Measurements from ENCODE around the gene DOCK6.

The DOCK6 gene

DNA sequence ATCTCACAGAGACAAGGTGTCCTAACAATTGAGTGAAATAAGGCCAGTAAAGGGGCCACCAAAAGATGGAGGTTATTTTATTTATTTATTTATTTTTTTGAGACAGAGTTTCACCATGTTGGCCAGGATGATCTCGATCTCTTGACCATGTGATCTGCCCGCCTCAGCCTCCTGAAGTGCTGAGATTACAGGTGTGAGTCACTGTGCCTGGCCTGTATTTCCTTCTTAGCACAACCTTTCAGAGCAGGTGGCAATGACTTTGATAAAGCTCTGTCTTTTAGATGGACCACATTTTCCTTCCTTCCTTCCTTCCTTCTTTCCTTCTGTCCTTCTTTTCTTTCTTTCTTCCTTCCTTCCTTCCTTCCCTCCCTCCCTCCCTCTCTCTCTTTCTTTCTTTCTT, 11.0 kb upstream of the DOCK6 start:
- Histone ChIP-seq H3K27ac (no peak overlapping the region), H3K36me3 (replicated peaks) (no peaks in the 10 kb centered on the region), H3K4me3 (ENCODE audit: low read depth, low read length) (no peak overlapping the region), H3K27me3 (replicated peaks) (no peaks in the 10 kb centered on the region)
- no peak for TF ChIP-seq CTCF (IDR thresholded peaks at IDR 0.05; ENCODE audit: low read depth, low read length, missing control alignments)
- in situ Hi-C loops (cut with HindIII; ENCODE audit: low pct_ligation_motif_present, low sequenced_read_pairs), result no loop called here
- no peak for DNase-seq

DNA sequence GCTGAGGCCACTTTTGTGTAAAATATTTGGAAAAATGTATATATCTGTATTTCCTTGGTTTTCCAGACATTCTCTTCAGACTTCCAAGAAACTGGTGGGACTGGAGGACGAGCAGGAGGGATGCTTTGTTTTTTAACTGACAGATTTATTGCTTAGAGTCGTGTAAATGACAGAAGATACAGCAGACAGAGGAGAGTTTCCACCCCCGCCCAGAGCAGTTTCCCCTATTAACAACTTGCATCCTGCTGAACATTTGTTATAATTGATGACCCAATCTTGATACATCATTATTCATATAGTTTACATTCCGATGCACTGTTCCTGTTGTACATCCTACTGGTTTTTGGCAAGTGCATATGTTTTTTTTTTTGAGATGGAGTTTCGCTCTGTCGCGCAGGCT, 7.1 kb upstream of the DOCK6 start:
- H3K27me3 ChIP-seq (replicated peaks), result no peaks in the 10 kb centered on the region
- no peak for DNase-seq
- H3K27ac ChIP-seq, result peak overlapping the region; percentile 66
- no peak for TF ChIP-seq CTCF (IDR thresholded peaks at IDR 0.05; ENCODE audit: low read depth, low read length, missing control alignments)
- no peak overlapping the region for H3K4me3 ChIP-seq (ENCODE audit: low read depth, low read length)
- no peaks in the 10 kb centered on the region for H3K36me3 ChIP-seq (replicated peaks)
- in situ Hi-C loops (cut with HindIII; ENCODE audit: low pct_ligation_motif_present, low sequenced_read_pairs), result no loop called here

- TF ChIP-seq CTCF (IDR thresholded peaks at IDR 0.05; ENCODE audit: low read depth, low read length, missing control alignments), result no peak
Measured at GRCh38 chr19:11268783-11269267, 6.5 kb upstream of the DOCK6 start.

DNA sequence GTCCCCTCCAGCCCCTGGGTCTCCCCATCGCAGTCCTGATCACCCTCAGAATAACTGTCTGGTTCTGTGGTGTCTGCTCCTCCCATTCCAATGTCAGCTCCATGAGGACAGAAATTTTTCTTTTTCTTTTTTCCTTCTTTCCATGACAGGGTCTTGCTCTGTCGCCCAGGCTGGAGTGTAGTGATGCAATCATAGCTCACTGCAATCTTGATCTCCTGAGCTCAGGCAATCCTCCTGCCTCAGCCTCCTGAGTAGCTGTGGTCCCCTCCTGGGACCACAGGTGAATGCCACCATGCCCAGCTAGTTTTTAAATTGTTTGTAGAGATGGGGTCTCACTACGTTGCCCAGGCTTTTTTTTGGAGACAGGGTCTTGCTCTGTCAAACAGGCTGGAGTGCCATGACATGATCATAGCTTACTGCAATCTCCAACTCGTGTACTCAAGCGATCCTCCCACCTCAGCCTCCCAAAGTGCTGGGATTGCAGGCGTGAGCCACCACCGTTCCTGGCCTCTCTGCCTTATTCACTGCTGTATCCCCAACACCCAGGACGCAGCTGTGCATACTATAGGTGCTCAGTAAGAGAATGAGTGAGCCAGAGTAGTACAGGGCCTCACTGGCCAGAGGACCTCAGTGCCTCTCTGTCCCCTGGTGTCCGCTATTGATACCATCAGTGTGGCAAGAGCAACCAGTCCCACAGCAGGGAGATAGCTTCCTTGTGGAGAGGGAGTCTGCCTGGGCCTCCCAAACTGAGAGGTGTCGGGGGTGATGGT, 5.2 kb upstream of the DOCK6 start:
- Histone ChIP-seq H3K27me3 (replicated peaks) (no peaks in the 10 kb centered on the region), H3K4me3 (ENCODE audit: low read depth, low read length) (no peak overlapping the region), H3K27ac (no peak overlapping the region), H3K36me3 (replicated peaks) (no peaks in the 10 kb centered on the region)
- TF ChIP-seq CTCF (IDR thresholded peaks at IDR 0.05; ENCODE audit: low read depth, low read length, missing control alignments), result no peak
- no peak for DNase-seq
- in situ Hi-C loops (cut with HindIII; ENCODE audit: low pct_ligation_motif_present, low sequenced_read_pairs), result no loop called here

More at GRCh38 chr19:11268783-11269267, 6.5 kb upstream of the DOCK6 start:
- no peaks in the 10 kb centered on the region for H3K36me3 ChIP-seq (replicated peaks)
- in situ Hi-C loops (cut with HindIII; ENCODE audit: low pct_ligation_motif_present, low sequenced_read_pairs), result no loop called here
- H3K4me3 ChIP-seq (ENCODE audit: low read depth, low read length), result no peak overlapping the region
- peak; percentile 82 for DNase-seq
- peak overlapping the region; percentile 66 for H3K27ac ChIP-seq
- no peaks in the 10 kb centered on the region for H3K27me3 ChIP-seq (replicated peaks)

DNA sequence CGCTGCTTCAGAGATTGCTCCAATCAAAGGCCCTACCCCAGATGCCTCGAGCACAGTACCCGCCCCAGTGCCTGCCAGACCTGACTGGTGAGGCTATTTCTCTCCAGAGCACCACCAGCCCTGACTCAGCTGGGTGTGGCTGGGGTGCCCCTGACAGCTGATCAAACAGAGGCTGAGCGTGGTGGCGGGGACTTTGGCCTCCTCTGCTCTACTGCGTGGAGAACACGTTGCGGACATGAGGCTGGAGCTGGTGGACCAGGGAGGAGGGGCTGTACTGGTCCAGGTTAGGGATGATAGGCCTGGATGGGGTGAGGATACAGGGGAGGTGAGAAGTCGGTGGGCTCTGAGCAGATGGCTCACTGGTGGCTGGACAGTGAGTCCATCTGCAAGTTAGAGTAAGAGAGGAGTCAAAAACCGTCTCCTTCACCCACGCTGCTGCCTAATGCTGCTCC, 3.5 kb upstream of the DOCK6 start:
- no peak overlapping the region for H3K27ac ChIP-seq
- in situ Hi-C loops (cut with HindIII; ENCODE audit: low pct_ligation_motif_present, low sequenced_read_pairs), result no loop called here

More for the DNA sequence above, 3.5 kb upstream of the DOCK6 start:
- DNase-seq, result no peak
- no peak for TF ChIP-seq CTCF (IDR thresholded peaks at IDR 0.05; ENCODE audit: low read depth, low read length, missing control alignments)
- no peaks in the 10 kb centered on the region for H3K36me3 ChIP-seq (replicated peaks)
- H3K27me3 ChIP-seq (replicated peaks), result no peaks in the 10 kb centered on the region
- H3K4me3 ChIP-seq (ENCODE audit: low read depth, low read length), result no peak overlapping the region

Measured in brain microvascular endothelial cell (primary cell).